Thyroid gland (tissue), 4 donors: ENCODE results near the gene NDUFA3. TPM values are rescaled to one million over a fixed set of nuclear protein-coding genes. Genes with fewer than 3 reads are reported as not detected.

Experiments used
- DNase-seq, 2 donors: peaks; one replicate each; pipeline ENCODE4 v3.0.0-alpha.2; 2019
- H3K27ac ChIP-seq, 3 donors: fragments of 200-600 bp; sonication (generic); 1 replicate in 2 of 3; 2 replicates in 1 of 3; pipeline ENCODE4 v1.5.1; 2016 to 2019; ENCODE audit warnings: mild to moderate bottlenecking in 1 of 3, moderate library complexity in 1 of 3
- H3K27me3 ChIP-seq: fragments of 200-600 bp; sonication (generic); one replicate; pipeline ENCODE4 v1.5.1; 2019
- H3K36me3 ChIP-seq, 2 donors: fragments of 200-600 bp; sonication (generic); one replicate each; pipeline ENCODE4 v1.5.1; 2016 to 2019
- H3K4me1 ChIP-seq, 2 donors: fragments of 200-600 bp; sonication (generic); one replicate each; pipeline ENCODE4 v1.5.1; 2017 to 2019
- H3K4me3 ChIP-seq, 3 donors: fragments of 200-600 bp; sonication (generic); replicated peaks in 1 of 3; 1 replicate in 2 of 3; 2 replicates in 1 of 3; pipeline ENCODE4 v1.5.1; 2016; ENCODE audit warnings: mild to moderate bottlenecking in 1 of 3
- H3K9me3 ChIP-seq: fragments of 200-600 bp; sonication (generic); one replicate; pipeline ENCODE4 v1.5.1; 2017
- POLR2A ChIP-seq, 2 donors: fragments of 450-650 bp; IDR thresholded peaks; one replicate each; pipeline ENCODE4 v1.6.1; 2017; ENCODE audit warnings: antibody characterized with exemption in 2 of 2, mild to moderate bottlenecking in 2 of 2, moderate library complexity in 1 of 2
- WGBS, 2 donors: methylation state at CpG; one replicate each; pipeline ENCODE4 v1.1.5; 2017; 5-methylcytosine and 5-hydroxymethylcytosine counted together
- intact Hi-C: fragments of 100-400 bp; cut with DNase I; formaldehyde crosslinking; loops from one replicate; pipeline ENCODE4 v1.15.1; 2023
- total RNA-seq, 4 donors: library from RNA; depleted of rRNA; stranded (reverse); fragments of >200 nt; gene quantifications; one replicate each; pipeline ENCODE4 v1.2.3, GENCODE V29; 2016
- TF ChIP-seq, protein P1 (sequence below), 6 experiments: fragments of 200-600 bp in 3 of 6; fragments of 450-650 bp in 3 of 6; sonication (generic) in 3 of 6; IDR thresholded peaks; one replicate each; pipeline ENCODE4 v1.5.1; 2016 to 2019; ENCODE audit warnings: antibody characterized with exemption in 6 of 6, mild to moderate bottlenecking in 2 of 6, inconsistent platforms in 1 of 6, moderate library complexity in 1 of 6

Gene NDUFA3
- total RNA-seq, 4 donors from 2014 or later, result 17.7 to 100 (median 52.7) TPM

DNA sequence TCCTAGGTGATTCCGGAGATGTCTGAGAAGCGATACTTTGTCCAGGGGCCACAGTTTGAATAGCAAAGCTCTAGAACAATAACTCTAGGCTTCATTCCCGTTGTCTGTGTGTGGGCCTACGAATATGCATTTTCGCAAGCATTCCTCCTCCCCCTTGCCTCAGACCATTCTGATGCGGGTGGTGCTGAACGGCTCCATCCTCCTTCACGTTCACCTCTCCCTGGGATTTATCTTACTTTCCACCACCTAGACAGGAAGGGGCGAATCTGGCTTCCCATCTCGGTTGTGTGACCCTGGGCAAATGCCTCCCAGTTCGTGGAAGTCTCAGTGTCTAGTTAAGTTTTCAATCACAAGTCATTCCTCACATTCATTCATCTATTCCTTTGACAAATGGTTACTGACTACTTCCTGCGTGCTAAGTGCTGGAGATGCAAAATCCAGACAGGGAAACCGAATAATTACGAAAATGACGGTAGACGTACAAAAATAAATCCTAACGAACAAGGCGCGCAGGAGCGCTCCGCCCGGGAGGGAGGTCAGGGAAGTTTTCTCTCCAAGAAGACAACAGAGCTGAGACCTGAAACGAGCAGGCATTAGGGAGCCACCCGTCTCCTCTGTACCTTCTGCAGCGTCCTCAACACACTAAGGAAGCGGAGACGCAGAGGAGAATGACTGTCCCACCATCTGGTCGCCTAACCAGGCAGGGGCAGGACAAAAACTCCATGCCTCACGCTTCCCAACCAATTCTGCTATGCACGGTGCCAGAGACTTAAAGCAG lies 33.6 kb downstream of the NDUFA3 start:
- Histone ChIP-seq H3K9me3 (no peaks in the 10 kb centered on the region), H3K4me3 (peak overlapping the region in 2 of 3 donors; percentile 2 to 35), H3K27ac (no peak overlapping the region), H3K27me3 (no peaks in the 10 kb centered on the region), H3K4me1 (peaks cover 19 to 32% of the 10 kb centered on the region in 2 donors), H3K36me3 (peaks cover 5 to 9% of the 10 kb centered on the region in 2 donors)
- WGBS, 2 donors, result 4 to 5% methylated on average over 28 to 30 of the region's 30 CpGs
- intact Hi-C loops, result no loop called here
- no peak for TF ChIP-seq POLR2A (IDR thresholded peaks at IDR 0.05)
- TF ChIP-seq, protein P1, sequence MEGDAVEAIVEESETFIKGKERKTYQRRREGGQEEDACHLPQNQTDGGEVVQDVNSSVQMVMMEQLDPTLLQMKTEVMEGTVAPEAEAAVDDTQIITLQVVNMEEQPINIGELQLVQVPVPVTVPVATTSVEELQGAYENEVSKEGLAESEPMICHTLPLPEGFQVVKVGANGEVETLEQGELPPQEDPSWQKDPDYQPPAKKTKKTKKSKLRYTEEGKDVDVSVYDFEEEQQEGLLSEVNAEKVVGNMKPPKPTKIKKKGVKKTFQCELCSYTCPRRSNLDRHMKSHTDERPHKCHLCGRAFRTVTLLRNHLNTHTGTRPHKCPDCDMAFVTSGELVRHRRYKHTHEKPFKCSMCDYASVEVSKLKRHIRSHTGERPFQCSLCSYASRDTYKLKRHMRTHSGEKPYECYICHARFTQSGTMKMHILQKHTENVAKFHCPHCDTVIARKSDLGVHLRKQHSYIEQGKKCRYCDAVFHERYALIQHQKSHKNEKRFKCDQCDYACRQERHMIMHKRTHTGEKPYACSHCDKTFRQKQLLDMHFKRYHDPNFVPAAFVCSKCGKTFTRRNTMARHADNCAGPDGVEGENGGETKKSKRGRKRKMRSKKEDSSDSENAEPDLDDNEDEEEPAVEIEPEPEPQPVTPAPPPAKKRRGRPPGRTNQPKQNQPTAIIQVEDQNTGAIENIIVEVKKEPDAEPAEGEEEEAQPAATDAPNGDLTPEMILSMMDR (IDR thresholded peaks at IDR 0.05), result no peak
- DNase-seq, result peak in 1 of 2 donors; percentile 23

DNA sequence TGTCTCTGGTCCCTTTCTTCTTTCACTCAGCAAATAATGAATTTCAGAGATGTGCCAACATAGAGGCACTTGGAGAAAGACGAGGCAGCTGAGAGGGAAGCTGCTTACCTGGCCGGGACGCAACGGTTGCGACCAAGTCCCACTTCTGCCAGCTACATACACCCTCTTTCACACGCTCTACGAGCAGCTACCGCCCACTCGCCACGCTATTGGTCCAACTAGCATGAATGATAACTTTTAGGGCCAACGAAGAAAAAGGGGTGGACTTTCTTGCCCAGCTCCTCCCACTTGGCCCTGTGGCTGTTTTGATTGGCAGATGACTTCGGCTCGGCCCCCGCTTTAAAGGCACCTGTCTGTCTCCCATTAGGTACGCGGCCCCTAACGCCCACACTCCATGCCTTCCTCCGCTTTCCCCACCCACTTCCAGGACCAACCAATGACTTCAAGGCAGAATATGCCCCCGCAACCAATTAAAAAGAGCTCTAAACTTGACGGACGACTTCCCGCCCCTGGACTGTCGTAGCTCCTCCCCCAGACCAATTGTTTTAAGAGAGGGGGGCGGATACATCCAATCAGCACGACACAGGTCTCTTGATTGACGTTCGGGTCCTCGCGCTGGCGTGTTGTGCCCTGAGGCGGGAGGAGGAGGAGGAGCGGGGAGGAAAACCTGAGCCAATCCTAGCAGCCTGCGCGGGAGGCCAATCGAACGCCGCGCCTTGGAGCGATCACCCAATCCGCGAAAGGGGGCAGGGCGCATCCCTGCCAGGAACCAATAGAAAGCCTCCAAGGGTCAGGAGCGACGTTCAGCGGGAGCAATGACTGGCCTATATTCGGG lies 34.4 kb downstream of the NDUFA3 start:
- H3K4me3 ChIP-seq, result peak overlapping the region; percentile 2 to 100 (median 97)
- intact Hi-C loops, result no loop called here
- WGBS, 2 donors, result 0% methylated on average over 18 to 34 of the region's 46 CpGs
- no peaks in the 10 kb centered on the region for H3K9me3 ChIP-seq
- peak in 1 of 2 donors; percentile 90 for TF ChIP-seq POLR2A (IDR thresholded peaks at IDR 0.05)
- TF ChIP-seq, protein P1 (IDR thresholded peaks at IDR 0.05), result no peak
- peaks cover 26 to 40% of the 10 kb centered on the region in 2 donors for H3K4me1 ChIP-seq
- no peaks in the 10 kb centered on the region for H3K27me3 ChIP-seq
- peak; percentile 100 for DNase-seq
- H3K36me3 ChIP-seq, result peaks cover 0 to under 1% of the 10 kb centered on the region in 2 donors
- no peak overlapping the region for H3K27ac ChIP-seq

DNA sequence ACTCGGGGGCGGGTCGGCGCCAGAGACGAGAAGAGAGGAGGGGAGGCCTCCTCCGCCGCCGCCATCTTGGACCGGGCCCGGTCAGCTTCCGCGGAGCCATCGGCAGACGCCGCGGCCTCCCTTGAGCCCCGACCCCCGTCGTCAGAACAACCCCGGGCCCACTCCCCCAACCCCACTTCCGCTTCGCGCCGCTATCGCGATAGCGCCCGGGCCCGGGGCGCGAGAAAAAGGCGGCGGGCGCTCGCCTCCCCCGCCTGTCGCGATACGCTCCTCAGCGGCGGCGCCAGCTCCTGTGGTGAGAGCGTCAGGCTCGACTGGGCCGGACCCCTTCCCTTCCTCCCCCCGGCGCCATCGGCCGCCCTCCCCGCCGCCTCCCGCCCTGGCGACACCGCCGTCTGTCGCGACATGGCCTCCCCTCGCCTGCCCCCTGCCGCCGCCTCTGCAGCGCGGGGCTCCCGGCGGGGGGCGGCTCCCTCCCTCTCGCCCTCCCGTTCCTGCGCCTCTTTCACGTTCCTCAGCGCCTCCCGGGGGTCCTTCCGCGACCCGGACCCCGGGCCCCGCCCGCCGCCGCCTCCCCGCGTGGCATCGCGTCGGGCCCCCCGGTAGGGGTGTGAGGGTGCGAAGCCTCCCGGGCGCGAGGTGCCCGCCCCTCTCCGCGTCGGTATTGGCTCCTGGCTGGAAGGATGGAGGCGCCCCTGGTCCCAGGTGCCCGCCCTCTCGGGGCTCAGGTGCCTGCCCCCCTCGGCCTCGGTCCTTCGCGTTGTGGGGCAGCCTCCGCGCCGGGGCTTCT lies 35.2 kb downstream of the NDUFA3 start, which contains the start of gene CNOT3:
Gene CNOT3 (plus strand): TSS at position 64 of the 790 bp plus-strand sequence. CDS start 5,217 bp downstream, outside the sequence.
- Histone ChIP-seq H3K4me3 (peak within 1 kb of the TSS; percentile 92 to 100 (median 97)), H3K4me1 (peaks cover 26 to 41% of the 10 kb centered on the region in 2 donors), H3K27me3 (no peaks in the 10 kb centered on the region), H3K9me3 (no peaks in the 10 kb centered on the region), H3K36me3 (peaks cover 3 to 6% of the 10 kb centered on the region in 2 donors), H3K27ac (peak within 1 kb of the TSS; percentile 89 to 96 (median 96))
- intact Hi-C loops, result no loop called here
- TF ChIP-seq POLR2A (IDR thresholded peaks at IDR 0.05), result peak in 1 of 2 donors; percentile 88
- TF ChIP-seq, protein P1 (IDR thresholded peaks at IDR 0.05), result no peak
- peak; percentile 23 to 31 for DNase-seq
- 3 to 7% methylated on average over 6 to 7 of the region's 103 CpGs for WGBS, 2 donors

DNA sequence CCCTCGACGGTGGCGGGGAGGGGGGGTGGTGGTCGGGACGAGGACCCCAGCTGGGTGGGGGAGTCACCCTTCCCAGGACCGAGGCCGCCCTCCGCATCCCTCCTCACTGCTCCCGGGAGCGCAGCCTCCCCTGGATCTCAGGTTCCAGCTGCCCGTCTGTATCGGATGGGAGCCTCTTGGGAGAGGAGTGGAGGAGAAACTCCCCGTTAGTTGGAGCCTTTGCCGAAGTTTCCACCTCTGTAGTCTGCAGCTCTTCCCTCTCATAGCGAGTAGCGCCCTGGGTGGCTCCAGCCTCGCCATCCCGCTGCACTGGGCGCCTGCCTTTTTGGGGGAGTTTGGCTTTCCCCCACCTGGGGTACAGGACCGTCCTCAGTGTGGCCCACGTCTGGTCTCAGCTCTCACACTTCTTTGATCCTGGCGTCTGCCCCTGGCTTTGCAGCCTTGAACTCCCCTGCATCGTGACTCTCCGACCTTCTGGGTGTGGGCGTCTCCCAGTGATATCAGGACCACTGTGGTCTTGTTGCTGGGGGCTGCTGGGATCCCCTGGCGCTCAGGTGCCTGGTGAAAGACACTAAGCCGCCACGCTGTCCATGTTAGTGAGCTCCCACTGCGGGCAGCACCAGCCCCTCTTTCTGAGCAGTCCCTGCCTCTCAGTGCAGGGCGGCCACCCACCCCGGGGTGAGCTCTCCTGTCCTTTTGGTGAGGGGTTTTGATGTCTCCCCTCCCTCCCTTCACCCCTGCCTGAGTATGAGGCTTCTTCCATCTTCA lies 36.0 kb downstream of the NDUFA3 start:
- H3K4me3 ChIP-seq, result peak overlapping the region; percentile 92 to 100 (median 97)

More for the DNA sequence above, 36.0 kb downstream of the NDUFA3 start:
- WGBS, 2 donors, result 29 to 43% methylated on average over 8 to 21 of the region's 31 CpGs
- TF ChIP-seq, protein P1 (IDR thresholded peaks at IDR 0.05), result no peak
- TF ChIP-seq POLR2A (IDR thresholded peaks at IDR 0.05), result no peak
- intact Hi-C loops, result no loop called here
- DNase-seq, result no peak
- no peaks in the 10 kb centered on the region for H3K9me3 ChIP-seq
- H3K27ac ChIP-seq, result peak overlapping the region in 1 of 3 donors; percentile 96
- H3K4me1 ChIP-seq, result peaks cover 26 to 41% of the 10 kb centered on the region in 2 donors
- H3K36me3 ChIP-seq, result peaks cover 11 to 13% of the 10 kb centered on the region in 2 donors
- no peaks in the 10 kb centered on the region for H3K27me3 ChIP-seq
